GM13976 (cell line): Measurements from ENCODE around the gene PFN2.
"Not testable (repeated sequence)": the region's sequence is repeated elsewhere in the genome, so short reads cannot be mapped to it uniquely, and the experiment has no call there.

ENCODE experiments used
- DNase-seq: peaks from one replicate; pipeline ENCODE4 v3.0.0; 2012; ENCODE audit warnings: low spot score
- CTCF ChIP-seq: IDR thresholded peaks from 2 replicates; pipeline ENCODE4 v1.5.1; 2012; ENCODE audit warnings: borderline replicate concordance, mild to moderate bottlenecking; ENCODE audit not compliant: insufficient read depth; ENCODE audit errors: extremely low read depth, missing control alignments, control extremely low read depth
- in situ Hi-C: fragments of 300-500 bp; cut with MboI; formaldehyde crosslinking; loops from one replicate; pipeline ENCODE4 v1.12.0; 2022; ENCODE audit warnings: low sequenced_read_pairs, mixed read lengths, inconsistent platforms; ENCODE audit not compliant: unreplicated experiment

Gene PFN2

GRCh38 chr3:149983628-149984027 is 12.9 kb upstream of the PFN2 start:
- no peak for DNase-seq
- TF ChIP-seq CTCF: no peak
- in situ Hi-C loops: no loop called here

- DNase-seq, in situ Hi-C loops: not testable (repeated sequence)
Observed at GRCh38 chr3:149983053-149983452, 12.4 kb upstream of the PFN2 start.

GRCh38 chr3:149981979-149982378 is 11.3 kb upstream of the PFN2 start:
- DNase-seq, in situ Hi-C loops: not testable (repeated sequence)

GRCh38 chr3:149977386-149977785 is 6.7 kb upstream of the PFN2 start:
- TF ChIP-seq CTCF: no peak
- in situ Hi-C loops: loop anchor here (10.0 kb wide), 1 partner anchor 207 kb away; no protein-coding TSS in a partner anchor
- DNase-seq: no peak

- no peak for TF ChIP-seq CTCF
- peak; percentile 29 for DNase-seq
- in situ Hi-C loops: loop anchor here (10.0 kb wide), 1 partner anchor 209 kb away; no protein-coding TSS in a partner anchor
Observed at GRCh38 chr3:149975919-149976318, 5.2 kb upstream of the PFN2 start.

GRCh38 chr3:149971403-149972075 is 844 bp upstream of the PFN2 start:
- no peak for TF ChIP-seq CTCF
- peak; percentile 53 for DNase-seq
- in situ Hi-C loops: loop anchor here (10.0 kb wide), 1 partner anchor 213 kb away; no protein-coding TSS in a partner anchor

GRCh38 chr3:149969940-149970715 is 567 bp downstream of the PFN2 start:
- in situ Hi-C loops: loop anchor here (10.0 kb wide), 1 partner anchor 215 kb away; no protein-coding TSS in a partner anchor
- DNase-seq: peak; percentile 77
- TF ChIP-seq CTCF: no peak
